Endothelial cell of umbilical vein (primary cell): ENCODE results near the gene AQP9.

Experiments used
- EZH2 ChIP-seq: IDR thresholded peaks from 2 replicates; pipeline ENCODE4 v1.6.1; 2012; ENCODE audit warnings: borderline replicate concordance, low read depth, mild to moderate bottlenecking, moderate library complexity, low read length, inconsistent platforms; ENCODE audit not compliant: severe bottlenecking
- GATA2 ChIP-seq: IDR thresholded peaks from 2 replicates; pipeline ENCODE4 v1.7.0; 2011; ENCODE audit warnings: low read depth, mild to moderate bottlenecking, moderate library complexity, mixed read lengths, low read length; ENCODE audit not compliant: insufficient read length, insufficient read depth
- MYC ChIP-seq: IDR thresholded peaks from one replicate; pipeline ENCODE4 v1.6.1; 2011; ENCODE audit warnings: mild to moderate bottlenecking, low read depth, low read length
- POLR2A ChIP-seq: IDR thresholded peaks from 2 replicates; pipeline ENCODE4 v1.6.1; 2012; ENCODE audit warnings: low read depth, mild to moderate bottlenecking, control low read depth, low read length
- POLR2AphosphoS5 ChIP-seq: IDR thresholded peaks from 2 replicates; pipeline ENCODE4 v1.6.1; 2012; ENCODE audit warnings: low read depth, mild to moderate bottlenecking, control low read depth, low read length, moderate library complexity; ENCODE audit not compliant: insufficient read depth
- TF ChIP-seq, protein P1 (sequence below), 2 donors: IDR thresholded peaks; 1 replicate in 1 of 2; 2 replicates in 1 of 2; pipeline ENCODE4 v1.5.1; 2011; ENCODE audit warnings: low read length in 2 of 2, mild to moderate bottlenecking in 2 of 2, moderate library complexity in 2 of 2, control low read depth in 1 of 2, inconsistent platforms in 1 of 2, low read depth in 1 of 2; ENCODE audit not compliant: insufficient read depth in 1 of 2; ENCODE audit errors: extremely low read depth in 1 of 2

DNA sequence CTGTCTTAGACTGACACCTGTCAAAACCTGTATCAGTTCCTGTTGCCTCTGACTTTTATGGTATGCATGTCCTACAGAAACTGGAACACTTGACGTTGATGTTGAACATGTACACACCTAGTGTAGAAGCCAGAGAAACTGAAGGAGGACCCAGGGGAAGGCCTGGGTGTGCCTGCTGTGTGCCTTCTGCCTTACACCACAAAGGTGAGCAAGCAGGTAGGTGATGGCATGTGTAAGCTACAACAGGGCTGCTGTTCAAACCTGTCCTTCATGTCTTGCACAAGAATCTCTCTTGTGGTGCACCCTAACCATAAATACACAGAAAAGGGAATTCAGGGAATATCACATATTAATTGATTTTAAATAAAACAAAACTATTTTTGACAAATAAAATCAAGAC, 13.6 kb upstream of the AQP9 start:
- TF ChIP-seq, protein P1, sequence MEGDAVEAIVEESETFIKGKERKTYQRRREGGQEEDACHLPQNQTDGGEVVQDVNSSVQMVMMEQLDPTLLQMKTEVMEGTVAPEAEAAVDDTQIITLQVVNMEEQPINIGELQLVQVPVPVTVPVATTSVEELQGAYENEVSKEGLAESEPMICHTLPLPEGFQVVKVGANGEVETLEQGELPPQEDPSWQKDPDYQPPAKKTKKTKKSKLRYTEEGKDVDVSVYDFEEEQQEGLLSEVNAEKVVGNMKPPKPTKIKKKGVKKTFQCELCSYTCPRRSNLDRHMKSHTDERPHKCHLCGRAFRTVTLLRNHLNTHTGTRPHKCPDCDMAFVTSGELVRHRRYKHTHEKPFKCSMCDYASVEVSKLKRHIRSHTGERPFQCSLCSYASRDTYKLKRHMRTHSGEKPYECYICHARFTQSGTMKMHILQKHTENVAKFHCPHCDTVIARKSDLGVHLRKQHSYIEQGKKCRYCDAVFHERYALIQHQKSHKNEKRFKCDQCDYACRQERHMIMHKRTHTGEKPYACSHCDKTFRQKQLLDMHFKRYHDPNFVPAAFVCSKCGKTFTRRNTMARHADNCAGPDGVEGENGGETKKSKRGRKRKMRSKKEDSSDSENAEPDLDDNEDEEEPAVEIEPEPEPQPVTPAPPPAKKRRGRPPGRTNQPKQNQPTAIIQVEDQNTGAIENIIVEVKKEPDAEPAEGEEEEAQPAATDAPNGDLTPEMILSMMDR (IDR thresholded peaks at IDR 0.05; ENCODE audit: extremely low read depth in 1 of 2, insufficient read depth in 1 of 2, low read depth in 1 of 2, low read length in 2 of 2): no peak
- TF ChIP-seq EZH2: no peak
- TF ChIP-seq POLR2A: no peak
- no peak for TF ChIP-seq POLR2AphosphoS5
- no peak for TF ChIP-seq GATA2
- TF ChIP-seq MYC: no peak
